AG04449 (cell line): ENCODE data around the gene EPM2A.

ENCODE experiments used
- CTCF ChIA-PET: fragments of 350-600 bp; formaldehyde crosslinking; extraction: SDS; loops from one replicate; lab custom pipeline; 2021; ENCODE audit warnings: antibody characterized with exemption; lab: Yijun Ruan, JAX
- POLR2A ChIA-PET: fragments of 400-600, 350-600 bp; formaldehyde crosslinking; extraction: SDS; loops from one replicate; lab custom pipeline; 2020; ENCODE audit warnings: antibody characterized with exemption, inconsistent platforms; lab: Yijun Ruan, JAX
- DNase-seq: peaks from one replicate; pipeline ENCODE4 v3.0.0-alpha.2; 2010; ENCODE audit warnings: low read depth, low spot score
- H3K4me3 ChIP-seq: 2 replicates; pipeline ENCODE4 v1.5.1; 2011; ENCODE audit warnings: low read depth, mild to moderate bottlenecking, control low read depth, low read length
- CTCF ChIP-seq: IDR thresholded peaks from one replicate; pipeline ENCODE4 v1.5.1; 2011; ENCODE audit warnings: mild to moderate bottlenecking, moderate library complexity, low read length, control low read depth, inconsistent platforms; ENCODE audit not compliant: insufficient read depth; ENCODE audit errors: missing control alignments

The EPM2A gene

GRCh38 chr6:145761584-145761983 is 26.3 kb upstream of the EPM2A start:
- ChIA-PET POLR2A (no interaction called here), CTCF (no interaction called here)
- DNase-seq: no peak
- H3K4me3 ChIP-seq: no peak overlapping the region
- no peak for TF ChIP-seq CTCF

DNA sequence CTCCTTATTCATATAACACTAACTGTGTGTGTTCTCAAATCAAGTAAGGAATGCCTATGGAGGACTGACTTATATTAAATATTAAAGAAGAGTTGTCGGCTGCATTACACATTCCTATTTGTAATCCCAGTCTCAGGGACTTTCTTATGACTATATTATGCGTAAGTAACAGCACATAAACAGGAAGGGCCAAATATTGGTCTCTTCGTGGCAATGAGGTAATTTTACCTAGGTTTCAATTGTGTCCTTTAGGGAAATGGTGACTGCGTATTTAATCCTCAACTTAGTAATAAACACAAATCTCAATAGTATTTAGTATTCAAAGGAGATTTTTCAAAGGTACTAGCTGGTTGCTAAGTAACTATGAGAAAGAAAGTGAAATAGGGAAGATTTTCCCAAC is 22.8 kb upstream of the EPM2A start:
- no peak overlapping the region for H3K4me3 ChIP-seq
- CTCF ChIA-PET: interaction anchor here (1.5 kb wide), 1 partner anchor 23 kb away, joined by 4 read pairs; the partner anchor contains the start of gene EPM2A
- DNase-seq: no peak
- POLR2A ChIA-PET: no interaction called here
- TF ChIP-seq CTCF: no peak

DNA sequence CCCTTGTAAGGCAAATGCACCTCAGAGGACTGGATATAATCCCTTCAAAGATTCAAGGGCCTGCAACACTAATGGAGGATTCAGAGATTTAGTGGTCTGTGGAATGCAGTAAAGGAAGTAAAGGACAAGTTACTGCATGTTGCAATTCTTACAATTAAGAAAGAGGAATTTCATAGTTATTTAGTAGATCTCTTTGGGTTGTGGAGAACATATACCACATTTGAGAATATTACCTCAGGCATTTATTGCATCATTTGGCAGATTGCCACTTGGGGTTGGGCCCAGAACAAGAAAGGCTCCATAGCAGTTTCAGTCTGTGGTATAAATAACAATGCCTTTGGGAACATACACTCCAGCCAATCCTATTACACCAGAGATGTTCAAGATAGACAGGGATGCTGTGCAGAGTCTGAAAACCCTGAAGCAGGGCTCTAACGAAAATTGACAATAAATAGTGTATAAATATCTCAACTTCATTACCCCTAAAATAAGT is 20.9 kb upstream of the EPM2A start:
- H3K4me3 ChIP-seq: no peak overlapping the region
- CTCF ChIA-PET: no interaction called here
- DNase-seq: peak; percentile 88
- POLR2A ChIA-PET: no interaction called here
- no peak for TF ChIP-seq CTCF

DNA sequence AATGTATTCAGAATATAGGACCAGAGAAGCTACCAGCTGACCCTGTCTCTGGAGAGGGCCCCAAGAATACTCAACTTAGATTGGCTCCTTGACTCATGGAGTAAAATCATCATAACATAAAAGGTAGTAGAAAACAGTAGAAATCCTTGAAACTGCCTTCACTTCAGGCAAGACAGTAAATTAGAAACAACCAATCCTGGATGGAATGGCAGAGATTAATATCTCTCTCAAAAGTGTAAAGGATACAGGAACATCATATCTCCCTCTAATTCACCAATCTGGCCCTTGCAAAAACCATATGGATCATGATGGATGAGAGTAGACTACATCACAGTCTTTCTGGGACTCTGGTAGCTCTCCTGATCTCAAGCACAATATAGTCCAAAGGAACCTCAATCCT is 20.4 kb upstream of the EPM2A start:
- POLR2A ChIA-PET: no interaction called here
- no peak for DNase-seq
- TF ChIP-seq CTCF: no peak
- CTCF ChIA-PET: no interaction called here
- H3K4me3 ChIP-seq: no peak overlapping the region

DNA sequence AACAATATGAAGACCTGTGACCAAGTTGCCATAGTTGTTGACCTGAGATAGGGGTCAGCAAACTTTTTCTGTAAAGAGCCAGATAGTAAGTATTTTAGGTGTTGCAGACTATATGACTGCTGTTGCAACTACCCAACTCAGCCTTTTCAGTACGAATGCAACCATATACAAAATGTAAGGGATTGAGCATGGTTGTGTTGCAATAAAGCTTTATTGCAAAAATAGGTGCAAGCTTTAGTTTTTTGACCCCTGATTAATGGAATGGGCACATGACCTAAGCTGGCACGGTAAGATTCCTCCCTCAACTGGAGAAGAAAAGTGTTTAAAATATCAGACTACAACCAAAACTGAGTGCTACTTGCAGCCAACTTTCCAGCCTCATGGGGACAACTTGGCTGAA is 17.3 kb upstream of the EPM2A start:
- no peak for DNase-seq
- no peak overlapping the region for H3K4me3 ChIP-seq
- TF ChIP-seq CTCF: no peak
- ChIA-PET CTCF (interaction anchor here (0.6 kb wide), 1 partner anchor 16 kb away, joined by 3 read pairs; no protein-coding TSS in a partner anchor), POLR2A (no interaction called here)

DNA sequence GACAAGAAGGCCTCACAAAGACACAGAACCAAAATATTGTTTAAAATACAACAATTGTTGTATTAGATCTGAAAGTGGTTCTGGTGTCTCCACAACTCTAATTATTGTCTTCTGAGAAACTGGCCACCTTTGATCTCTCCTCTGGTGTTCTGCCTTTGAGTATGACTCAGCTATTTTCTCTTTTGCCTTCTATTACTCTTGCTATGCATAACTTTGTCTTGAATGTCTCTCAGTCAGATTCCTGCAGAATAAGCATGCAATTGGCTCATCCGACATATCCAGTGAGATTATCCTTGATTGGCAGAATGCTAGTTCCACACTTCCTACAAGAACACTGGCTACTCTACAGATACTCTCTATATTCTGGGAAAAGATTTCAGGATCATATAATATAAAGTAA is 14.3 kb upstream of the EPM2A start:
- POLR2A ChIA-PET: no interaction called here

More for the DNA sequence above, 14.3 kb upstream of the EPM2A start:
- CTCF ChIA-PET: no interaction called here
- no peak overlapping the region for H3K4me3 ChIP-seq
- TF ChIP-seq CTCF: no peak
- DNase-seq: peak; percentile 63
